Measurements from ENCODE around the gene PRELID3B. TPM values are rescaled to one million over a fixed set of nuclear protein-coding genes. Genes with fewer than 3 reads are reported as not detected.

PRELID3B gene
- total RNA-seq, result 50.1 and 52.8 TPM in 2 replicates
- long read RNA-seq, transcript PRELID3B-202 (5 exons, 943 nt), result minor isoform, 8 of 148 reads
- long read RNA-seq, transcript PRELID3B-201 (6 exons, 2,626 nt), result major isoform, 128 of 148 reads
- long read RNA-seq, partial matches to known transcripts, result 6 of 148 reads
- long read RNA-seq, other reads (novel, unspliced or antisense), result 5 of 148 reads

- H3K4me1 Mint-ChIP-seq (ENCODE audit: low read depth), result peaks cover 16% of the 10 kb centered on the region
Measured at GRCh38 chr20:59042151-59042795, at the start of gene PRELID3B. Gene PRELID3B (minus strand): TSS chr20:59042786. CDS start chr20:59042730, 56 bp downstream.

GRCh38 chr20:59087829-59088433, 45.3 kb upstream of the PRELID3B start:
- H3K27me3 Mint-ChIP-seq, result peaks cover 14% of the 10 kb centered on the region
- no peaks in the 10 kb centered on the region for H3K9me3 Mint-ChIP-seq (ENCODE audit: low read depth)
- H3K36me3 Mint-ChIP-seq (ENCODE audit: insufficient read depth), result no peaks in the 10 kb centered on the region
- peak; percentile 96 for TF ChIP-seq CTCF (IDR thresholded peaks at IDR 0.05; ENCODE audit: unreplicated experiment)
- peak; percentile 64 for DNase-seq (ENCODE audit: low spot score, unreplicated experiment)
- H3K4me1 Mint-ChIP-seq (ENCODE audit: low read depth), result no peaks in the 10 kb centered on the region
- H3K27ac Mint-ChIP-seq, result no peak overlapping the region
- no peak overlapping the region for H3K4me3 Mint-ChIP-seq (ENCODE audit: low read depth)

More at GRCh38 chr20:59042151-59042795, at the start of gene PRELID3B:
- Mint-ChIP-seq H3K9me3 (ENCODE audit: low read depth) (no peaks in the 10 kb centered on the region), H3K36me3 (ENCODE audit: insufficient read depth) (peaks cover 3% of the 10 kb centered on the region), H3K4me3 (ENCODE audit: low read depth) (peak within 1 kb of the TSS; percentile 91), H3K27ac (peak within 1 kb of the TSS; percentile 97), H3K27me3 (peaks cover 4% of the 10 kb centered on the region)
- no peak for TF ChIP-seq CTCF (IDR thresholded peaks at IDR 0.05; ENCODE audit: unreplicated experiment)
- DNase-seq (ENCODE audit: low spot score, unreplicated experiment), result no peak

- Mint-ChIP-seq H3K36me3 (ENCODE audit: insufficient read depth) (no peaks in the 10 kb centered on the region), H3K27ac (no peak overlapping the region), H3K4me3 (ENCODE audit: low read depth) (no peak overlapping the region), H3K9me3 (ENCODE audit: low read depth) (no peaks in the 10 kb centered on the region), H3K27me3 (peaks cover 14% of the 10 kb centered on the region), H3K4me1 (ENCODE audit: low read depth) (no peaks in the 10 kb centered on the region)
- no peak for TF ChIP-seq CTCF (IDR thresholded peaks at IDR 0.05; ENCODE audit: unreplicated experiment)
- no peak for DNase-seq (ENCODE audit: low spot score, unreplicated experiment)
Measured at GRCh38 chr20:59086923-59087322, 44.3 kb upstream of the PRELID3B start.

- Mint-ChIP-seq H3K27ac (no peak overlapping the region), H3K4me1 (ENCODE audit: low read depth) (no peaks in the 10 kb centered on the region)
Measured at GRCh38 chr20:59084041-59084850, 41.7 kb upstream of the PRELID3B start.

More at GRCh38 chr20:59084041-59084850, 41.7 kb upstream of the PRELID3B start:
- Mint-ChIP-seq H3K27me3 (peaks cover 10% of the 10 kb centered on the region), H3K36me3 (ENCODE audit: insufficient read depth) (no peaks in the 10 kb centered on the region), H3K4me3 (ENCODE audit: low read depth) (no peak overlapping the region), H3K9me3 (ENCODE audit: low read depth) (no peaks in the 10 kb centered on the region)
- no peak for TF ChIP-seq CTCF (IDR thresholded peaks at IDR 0.05; ENCODE audit: unreplicated experiment)
- DNase-seq (ENCODE audit: low spot score, unreplicated experiment), result no peak

All from progenitor cell of endocrine pancreas (in vitro differentiated cells).